ENCODE results near the gene SOHLH1. TPM values are rescaled to one million over a fixed set of nuclear protein-coding genes. Genes with fewer than 3 reads are reported as not detected.

SOHLH1 gene
- total RNA-seq, 2 experiments from 2014 or later: not detected

GRCh38 chr9:135697226-135697625 lies 2.1 kb downstream of the SOHLH1 start:
- H3K79me2 ChIP-seq (ENCODE audit: insufficient read depth, low read depth, low read length): no peaks in the 10 kb centered on the region
- no peaks in the 10 kb centered on the region for H3K9me2 ChIP-seq (ENCODE audit: insufficient read depth, low read length)
- CTCF ChIA-PET (ENCODE audit: unreplicated experiment): no interaction called here
- intact Hi-C loops (cut with micrococcal nuclease; ENCODE audit: unreplicated experiment): no loop called here
- no peaks in the 10 kb centered on the region for H3K36me3 ChIP-seq (ENCODE audit: insufficient read depth, low read length)
- no peaks in the 10 kb centered on the region for H3K9me3 ChIP-seq (ENCODE audit: low read length)
- no peaks in the 10 kb centered on the region; the same call in 1 of the 2 replicates for H4K20me1 ChIP-seq (ENCODE audit: insufficient read depth, low read length)
- H3K4me3 ChIP-seq (ENCODE audit: low read depth, low read length, poor library complexity, severe bottlenecking): no peak overlapping the region
- no peak for DNase-seq (ENCODE audit: low spot score)
- TF ChIP-seq EZH2phosphoT487 (IDR thresholded peaks at IDR 0.05; ENCODE audit: borderline replicate concordance, low read depth, low read length) (no peak), CTCF (conservative IDR thresholded peaks at IDR 0.05; ENCODE audit: low read length) (no peak)
- H2AFZ ChIP-seq (ENCODE audit: low read length): no peak overlapping the region
- BruUV-seq (replicated peaks): no TSS peak
- H3K4me2 ChIP-seq (ENCODE audit: low read length): no peak overlapping the region
- H3K27ac ChIP-seq (ENCODE audit: low read depth, low read length, poor library complexity, severe bottlenecking): no peak overlapping the region
- POLR2A ChIA-PET: no interaction called here
- no peaks in the 10 kb centered on the region for H3K4me1 ChIP-seq (ENCODE audit: insufficient read depth, low read length, poor library complexity, severe bottlenecking)

GRCh38 chr9:135696446-135696845 lies 2.8 kb downstream of the SOHLH1 start:
- Histone ChIP-seq H3K36me3 (ENCODE audit: insufficient read depth, low read length) (no peaks in the 10 kb centered on the region), H3K9me3 (ENCODE audit: low read length) (no peaks in the 10 kb centered on the region), H2AFZ (ENCODE audit: low read length) (no peak overlapping the region), H3K4me1 (ENCODE audit: insufficient read depth, low read length, poor library complexity, severe bottlenecking) (no peaks in the 10 kb centered on the region), H4K20me1 (ENCODE audit: insufficient read depth, low read length) (no peaks in the 10 kb centered on the region; the same call in 1 of the 2 replicates), H3K4me3 (ENCODE audit: low read depth, low read length, poor library complexity, severe bottlenecking) (no peak overlapping the region), H3K27ac (ENCODE audit: low read depth, low read length, poor library complexity, severe bottlenecking) (no peak overlapping the region), H3K4me2 (ENCODE audit: low read length) (no peak overlapping the region), H3K79me2 (ENCODE audit: insufficient read depth, low read depth, low read length) (no peaks in the 10 kb centered on the region), H3K9me2 (ENCODE audit: insufficient read depth, low read length) (no peaks in the 10 kb centered on the region)
- intact Hi-C loops (cut with micrococcal nuclease; ENCODE audit: unreplicated experiment): no loop called here
- no peak for DNase-seq (ENCODE audit: low spot score)
- no TSS peak for BruUV-seq (replicated peaks)
- POLR2A ChIA-PET: no interaction called here
- TF ChIP-seq EZH2phosphoT487 (IDR thresholded peaks at IDR 0.05; ENCODE audit: borderline replicate concordance, low read depth, low read length) (no peak), CTCF (conservative IDR thresholded peaks at IDR 0.05; ENCODE audit: low read length) (no peak)
- CTCF ChIA-PET (ENCODE audit: unreplicated experiment): no interaction called here

- no peak for DNase-seq (ENCODE audit: low spot score)
- Histone ChIP-seq H2AFZ (ENCODE audit: low read length) (no peak overlapping the region), H4K20me1 (ENCODE audit: insufficient read depth, low read length) (no peaks in the 10 kb centered on the region; the same call in 1 of the 2 replicates), H3K36me3 (ENCODE audit: insufficient read depth, low read length) (no peaks in the 10 kb centered on the region), H3K4me1 (ENCODE audit: insufficient read depth, low read length, poor library complexity, severe bottlenecking) (no peaks in the 10 kb centered on the region), H3K9me2 (ENCODE audit: insufficient read depth, low read length) (no peaks in the 10 kb centered on the region), H3K4me3 (ENCODE audit: low read depth, low read length, poor library complexity, severe bottlenecking) (no peak overlapping the region), H3K9me3 (ENCODE audit: low read length) (no peaks in the 10 kb centered on the region), H3K4me2 (ENCODE audit: low read length) (no peak overlapping the region), H3K79me2 (ENCODE audit: insufficient read depth, low read depth, low read length) (no peaks in the 10 kb centered on the region), H3K27ac (ENCODE audit: low read depth, low read length, poor library complexity, severe bottlenecking) (no peak overlapping the region)
- TF ChIP-seq CTCF (conservative IDR thresholded peaks at IDR 0.05; ENCODE audit: low read length) (no peak), EZH2phosphoT487 (IDR thresholded peaks at IDR 0.05; ENCODE audit: borderline replicate concordance, low read depth, low read length) (no peak)
- BruUV-seq (replicated peaks): no TSS peak
- intact Hi-C loops (cut with micrococcal nuclease; ENCODE audit: unreplicated experiment): no loop called here
- ChIA-PET POLR2A (no interaction called here), CTCF (ENCODE audit: unreplicated experiment) (no interaction called here)
Observed at GRCh38 chr9:135695642-135696041, 3.6 kb downstream of the SOHLH1 start.
